GM19023 (cell line): ENCODE measurements around the gene C1QTNF3.
A peak's percentile ranks its signal among the peaks of the same experiment; 100 is the strongest.
"Not testable (repeated sequence)": the region's sequence is repeated elsewhere in the genome, so short reads cannot be mapped to it uniquely, and the experiment has no call there.

Experiments used
- ATAC-seq: cut with Tn5 transposase; IDR thresholded peaks from one replicate; pipeline ENCODE4 v1.9.1; 2021; ENCODE audit warnings: mild to moderate bottlenecking, moderate library complexity; ENCODE audit not compliant: unreplicated experiment

Gene C1QTNF3

DNA sequence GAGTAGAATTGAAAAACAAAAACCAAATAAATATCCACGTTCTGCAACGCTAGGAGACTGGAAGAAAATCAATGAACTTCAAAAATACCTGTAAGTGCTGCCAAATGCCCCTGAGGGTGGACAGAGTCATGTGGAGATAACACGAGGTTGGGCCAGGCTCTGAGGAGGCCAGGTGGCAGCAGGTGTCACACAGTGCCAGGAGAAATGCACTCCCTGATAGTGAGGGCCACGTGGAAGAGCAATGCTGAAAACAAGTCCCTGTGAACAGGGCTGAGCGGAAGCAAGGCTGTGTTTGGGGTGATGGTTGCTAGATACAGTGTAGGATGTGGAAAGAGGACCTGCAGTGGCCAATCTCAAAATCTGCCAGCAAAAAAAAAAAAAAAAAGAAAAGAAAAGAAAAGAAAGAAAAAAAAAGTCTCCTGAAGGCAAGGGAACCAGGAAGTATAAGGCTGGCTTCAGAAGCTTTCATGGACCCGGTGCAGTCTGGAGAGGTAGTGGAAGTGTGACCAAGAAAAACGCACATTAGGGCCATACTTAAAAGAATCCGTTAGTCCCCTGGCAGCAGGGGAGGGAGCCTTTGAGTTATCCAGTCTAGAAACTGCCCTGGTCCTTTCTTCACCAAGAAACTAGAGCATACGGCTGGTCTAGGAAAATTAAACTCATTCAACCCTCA is 16.8 kb downstream of the C1QTNF3 start:
- no peak for ATAC-seq

DNA sequence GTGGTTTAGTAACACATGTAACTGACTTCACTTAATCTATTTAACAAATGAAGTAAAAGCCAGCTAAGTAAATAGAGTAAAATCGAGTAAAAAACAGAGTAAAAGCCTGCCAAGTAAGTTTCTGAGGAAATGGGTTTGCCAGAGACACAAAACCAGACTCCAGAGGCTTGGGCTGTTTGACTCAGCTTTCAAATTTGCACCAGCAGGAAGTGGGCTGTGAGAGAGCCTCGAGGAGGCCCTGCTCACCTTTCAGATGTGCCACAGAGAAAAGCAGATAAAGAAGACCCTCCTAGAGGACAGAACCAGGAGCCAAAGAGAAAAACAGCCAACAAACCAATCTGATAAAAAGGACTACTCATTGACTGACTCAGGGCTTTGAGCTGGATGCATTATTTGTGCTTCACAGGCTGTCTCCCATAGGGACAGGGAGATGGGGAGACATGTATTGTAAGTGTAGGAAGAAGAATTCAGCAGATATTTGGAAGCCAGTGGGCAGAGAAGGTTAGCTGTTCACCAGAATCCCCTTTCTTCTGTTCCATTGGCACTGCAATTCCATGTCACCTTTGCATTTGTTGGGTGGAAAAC is 20.8 kb downstream of the C1QTNF3 start:
- peak; percentile 88 for ATAC-seq

DNA sequence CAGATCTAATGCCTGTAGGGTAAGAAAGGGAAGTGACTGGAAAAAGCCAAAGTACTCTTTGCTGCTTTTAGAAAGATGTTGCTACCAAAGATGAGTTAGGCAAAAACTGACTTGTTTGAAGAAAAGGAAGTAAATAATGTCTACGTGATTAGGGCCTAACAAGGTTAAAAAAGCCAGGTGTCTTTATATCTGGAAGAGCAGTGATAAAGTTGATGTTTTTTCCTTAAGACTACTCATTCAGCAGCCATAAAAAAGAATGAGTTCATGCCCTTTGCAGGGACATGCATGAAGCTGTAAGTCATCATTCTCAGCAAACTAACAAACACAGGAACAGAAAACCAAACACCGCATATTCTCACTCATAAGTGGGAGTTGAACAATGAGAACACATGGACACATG is 21.7 kb downstream of the C1QTNF3 start:
- ATAC-seq: no peak

DNA sequence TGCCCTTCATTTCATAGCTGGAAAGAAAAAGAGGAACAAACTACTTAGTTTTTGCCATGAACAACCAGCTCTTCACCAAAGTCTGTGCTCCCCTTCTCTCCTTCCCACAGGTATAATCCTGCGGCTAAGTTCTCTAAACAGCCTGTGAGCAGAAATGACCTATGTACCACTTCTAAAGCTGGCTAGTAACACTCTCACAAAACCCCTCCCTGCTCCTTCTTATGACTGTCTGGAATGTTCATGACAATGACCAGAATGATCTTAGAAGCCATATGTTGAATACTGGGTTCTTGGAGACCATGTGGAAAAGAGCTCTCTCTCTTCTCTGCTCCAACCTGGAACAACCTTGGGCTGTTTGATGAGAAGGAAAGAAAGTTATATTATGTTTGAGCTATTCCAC is 22.3 kb downstream of the C1QTNF3 start:
- ATAC-seq: no peak

DNA sequence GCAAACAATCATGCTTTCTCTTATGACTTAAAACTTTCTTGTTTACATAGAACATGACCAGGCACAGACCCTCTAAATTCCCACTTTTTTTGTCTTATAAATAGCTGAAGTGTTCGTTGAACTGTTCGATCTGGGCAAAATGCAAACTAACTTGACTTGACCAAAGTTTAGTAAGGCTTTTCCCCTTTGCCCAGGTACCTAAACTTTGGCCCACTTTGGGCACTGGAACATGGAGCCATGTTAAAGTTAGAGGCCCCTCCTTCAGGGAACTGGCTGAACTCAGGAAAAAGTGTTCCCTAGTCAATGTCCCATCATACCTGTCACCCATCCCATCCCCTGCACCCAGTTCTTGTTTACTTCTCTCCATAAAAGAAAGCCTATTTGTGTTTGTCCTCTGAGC is 25.8 kb downstream of the C1QTNF3 start:
- no peak for ATAC-seq

DNA sequence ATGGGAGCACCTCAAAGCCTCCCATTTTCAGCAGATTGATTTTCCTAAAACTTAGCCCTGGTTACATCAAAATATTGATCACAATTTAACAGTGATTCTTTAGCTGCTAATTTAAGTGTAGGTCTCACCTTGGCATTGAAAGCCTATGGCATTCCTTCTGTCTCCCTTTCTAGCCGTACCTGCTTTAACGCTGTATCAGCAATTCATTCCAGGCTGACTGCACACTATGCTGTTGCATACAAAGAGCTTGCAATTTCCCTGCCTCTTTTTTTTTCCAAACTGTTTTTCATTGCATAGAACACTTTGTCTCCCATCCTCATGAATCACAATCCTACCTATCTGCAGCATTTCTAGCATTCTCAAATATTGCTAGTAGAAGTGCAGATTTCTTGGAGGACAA is 26.3 kb downstream of the C1QTNF3 start:
- no peak for ATAC-seq

DNA sequence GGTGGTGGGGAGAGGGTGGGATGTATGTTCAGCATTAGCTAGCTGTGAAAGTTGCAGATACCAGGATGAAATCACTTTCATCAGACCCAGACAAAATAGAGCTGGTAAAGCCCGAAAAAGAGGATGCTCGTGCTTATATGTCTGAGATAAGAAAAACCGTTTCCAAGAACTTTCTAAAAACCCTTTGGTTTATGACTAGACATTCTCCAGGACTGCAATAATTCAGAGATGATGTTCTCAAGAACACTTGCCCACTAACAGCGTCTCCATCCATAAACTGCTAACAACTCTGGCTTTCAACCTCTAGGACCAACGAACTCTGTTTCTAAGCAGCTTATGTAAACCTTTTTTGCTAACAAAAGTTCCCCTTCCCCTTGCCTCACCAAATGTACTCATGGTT is 26.8 kb downstream of the C1QTNF3 start:
- ATAC-seq: no peak

DNA sequence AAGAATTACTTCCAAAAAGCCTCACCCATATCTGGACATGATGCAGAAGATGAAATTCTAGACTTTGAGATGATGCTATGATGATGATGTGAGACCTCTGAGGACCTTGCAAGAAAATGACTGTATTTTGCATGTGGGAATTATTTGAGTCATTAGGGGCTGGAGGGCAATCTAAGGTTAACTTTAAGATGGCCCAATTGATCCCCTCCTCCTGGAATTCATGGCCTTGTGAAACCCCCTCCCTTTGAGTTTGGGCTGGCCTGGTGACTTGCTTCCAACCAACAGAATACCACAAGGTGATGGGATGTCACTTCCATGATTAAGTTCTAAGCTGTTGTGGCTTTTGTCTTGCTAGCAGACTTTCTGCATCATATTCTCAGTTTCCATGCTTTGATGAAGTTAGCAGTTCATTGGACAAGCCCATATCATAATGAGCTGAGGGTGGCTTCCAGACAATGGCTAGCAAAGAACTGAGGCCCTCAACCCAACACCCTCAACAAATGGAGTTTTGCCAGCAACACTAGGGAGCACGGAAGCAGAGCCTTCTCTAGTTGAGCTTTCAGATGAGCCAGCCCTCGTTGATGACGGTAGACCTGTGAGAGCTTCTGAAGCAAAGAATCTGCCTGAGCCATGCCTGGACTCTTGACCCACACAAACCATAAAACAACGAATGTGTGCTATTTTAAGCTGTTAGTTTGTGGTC is 27.7 kb downstream of the C1QTNF3 start:
- ATAC-seq: no peak

DNA sequence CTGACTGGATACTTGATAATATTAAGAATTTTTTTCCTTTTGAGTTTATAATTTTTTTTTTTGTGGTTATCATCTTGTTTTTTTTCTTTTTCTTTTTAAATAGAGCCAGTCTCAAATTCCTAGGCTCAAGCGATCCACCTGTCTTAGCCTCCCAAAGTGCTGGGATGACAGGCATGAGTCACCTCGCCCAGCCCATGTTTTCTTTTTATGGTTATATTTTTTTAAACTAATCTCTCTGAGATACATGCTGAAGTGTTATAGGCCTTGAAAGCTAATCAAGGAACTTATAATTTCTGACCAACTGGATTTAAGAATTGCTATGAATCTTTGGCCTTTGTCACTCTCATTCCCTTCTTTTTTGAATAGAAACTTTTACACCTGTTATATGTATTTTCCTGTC is 28.4 kb downstream of the C1QTNF3 start:
- ATAC-seq: no peak

DNA sequence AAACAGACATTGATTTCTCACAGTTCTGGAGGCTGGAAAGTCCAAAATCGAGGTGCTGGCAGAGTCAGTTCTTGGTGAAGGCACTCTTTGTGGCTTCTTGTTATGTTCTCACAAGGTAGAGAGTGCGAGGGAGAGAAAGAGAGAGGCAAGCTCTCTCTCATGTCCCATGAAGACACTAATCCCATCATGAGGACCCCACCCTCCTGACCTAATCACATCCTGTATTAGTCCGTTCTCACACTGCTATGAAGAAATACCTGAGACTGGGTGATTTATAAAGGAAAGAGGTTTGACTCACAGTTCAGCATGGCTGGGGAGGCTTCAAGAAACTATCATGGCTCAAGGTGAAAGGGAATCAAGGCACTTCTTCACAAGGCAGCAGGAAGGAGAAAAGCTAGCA is 29.5 kb downstream of the C1QTNF3 start:
- ATAC-seq: no peak

DNA sequence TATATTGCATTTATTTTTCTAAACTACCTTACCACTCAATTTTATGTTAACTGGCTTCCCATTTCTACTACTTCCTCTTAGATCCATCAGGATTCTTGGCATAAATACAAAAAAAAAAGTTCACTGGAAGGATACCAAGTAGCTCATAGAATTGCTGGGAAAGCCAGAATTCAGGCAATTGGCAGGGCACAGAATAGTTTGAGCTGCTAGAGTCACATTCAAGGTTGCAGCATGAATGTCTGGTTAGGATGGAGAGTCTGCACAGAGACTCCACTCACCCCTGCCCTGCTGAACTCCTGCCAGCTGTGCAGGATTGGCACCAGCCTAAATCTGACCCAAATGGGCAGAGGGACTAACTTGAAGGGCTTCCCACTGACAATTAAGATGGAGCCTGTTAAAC is 30.2 kb downstream of the C1QTNF3 start:
- ATAC-seq: no peak

DNA sequence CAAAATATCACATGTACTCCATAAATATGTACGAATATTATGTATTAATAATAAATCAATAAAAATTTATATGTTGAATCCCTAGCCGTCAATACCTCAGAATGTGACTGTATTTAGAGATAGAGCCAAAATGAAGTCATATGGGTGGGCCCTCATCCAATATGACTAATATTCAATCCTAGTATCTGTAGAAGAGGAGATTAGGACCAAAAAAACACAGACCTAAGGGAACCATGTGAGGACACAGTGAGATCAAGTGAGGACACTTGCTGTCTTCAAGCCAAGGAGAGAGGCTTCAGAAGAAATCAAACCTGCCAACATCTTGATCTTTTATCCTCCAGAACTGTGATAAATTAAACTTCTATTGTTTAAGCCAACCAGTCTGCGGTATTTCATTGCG is 31.5 kb downstream of the C1QTNF3 start:
- ATAC-seq: no peak

DNA sequence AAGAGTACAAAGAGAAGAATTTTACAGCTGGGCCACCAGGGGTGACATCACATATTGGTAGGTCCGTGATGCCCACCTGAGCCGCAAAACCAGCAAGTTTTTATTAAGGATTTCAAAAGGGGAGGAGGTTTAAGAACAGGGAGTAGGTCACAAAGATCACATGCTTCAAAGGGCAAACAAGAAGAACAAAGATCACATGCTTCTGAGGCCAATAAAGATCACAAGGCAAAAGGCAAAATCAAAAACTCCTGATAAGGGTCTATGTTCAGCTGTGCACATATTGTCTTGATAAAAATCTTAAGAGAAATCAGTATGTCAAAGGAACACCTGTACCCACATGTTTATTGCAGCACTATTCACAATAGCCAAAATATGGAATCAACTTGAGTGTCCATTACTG is 32.9 kb downstream of the C1QTNF3 start:
- ATAC-seq: not testable (repeated sequence)

DNA sequence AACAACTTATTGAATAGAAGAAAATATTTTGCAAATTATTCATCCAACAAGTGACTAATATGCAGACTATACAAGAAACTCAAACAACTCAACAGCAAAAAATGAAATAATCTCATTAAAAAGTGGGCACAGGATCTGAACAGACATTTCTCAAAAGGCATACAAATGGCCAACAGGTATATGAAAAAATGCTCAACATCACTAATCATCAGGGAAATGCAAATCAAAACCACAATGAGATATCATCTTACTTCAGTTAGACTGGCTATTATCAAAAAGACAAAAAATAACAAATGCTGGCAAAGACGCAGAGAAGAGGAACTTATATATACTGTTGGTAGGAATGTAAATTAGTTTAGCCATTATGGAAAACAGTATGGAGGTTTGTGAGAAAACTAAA is 33.4 kb downstream of the C1QTNF3 start:
- ATAC-seq: no peak

DNA sequence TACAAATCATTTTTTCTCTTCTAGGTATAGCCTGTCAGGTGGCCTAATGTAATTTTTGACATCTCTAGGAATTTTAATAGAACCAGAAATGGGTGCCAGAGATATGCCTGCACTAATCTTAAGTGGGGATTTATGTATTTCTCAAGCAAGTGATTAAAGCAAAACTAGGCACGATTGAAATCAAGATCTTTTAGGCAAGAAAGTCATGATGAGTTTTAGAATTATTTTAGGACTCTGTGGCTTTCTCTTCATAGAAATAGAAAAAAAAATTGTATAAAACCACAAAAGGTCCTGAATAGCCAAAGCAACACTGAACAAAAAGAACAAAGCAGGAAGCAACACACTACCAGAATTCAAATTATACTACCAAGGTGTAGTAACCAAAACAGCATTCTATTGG is 34.2 kb downstream of the C1QTNF3 start:
- ATAC-seq: no peak

DNA sequence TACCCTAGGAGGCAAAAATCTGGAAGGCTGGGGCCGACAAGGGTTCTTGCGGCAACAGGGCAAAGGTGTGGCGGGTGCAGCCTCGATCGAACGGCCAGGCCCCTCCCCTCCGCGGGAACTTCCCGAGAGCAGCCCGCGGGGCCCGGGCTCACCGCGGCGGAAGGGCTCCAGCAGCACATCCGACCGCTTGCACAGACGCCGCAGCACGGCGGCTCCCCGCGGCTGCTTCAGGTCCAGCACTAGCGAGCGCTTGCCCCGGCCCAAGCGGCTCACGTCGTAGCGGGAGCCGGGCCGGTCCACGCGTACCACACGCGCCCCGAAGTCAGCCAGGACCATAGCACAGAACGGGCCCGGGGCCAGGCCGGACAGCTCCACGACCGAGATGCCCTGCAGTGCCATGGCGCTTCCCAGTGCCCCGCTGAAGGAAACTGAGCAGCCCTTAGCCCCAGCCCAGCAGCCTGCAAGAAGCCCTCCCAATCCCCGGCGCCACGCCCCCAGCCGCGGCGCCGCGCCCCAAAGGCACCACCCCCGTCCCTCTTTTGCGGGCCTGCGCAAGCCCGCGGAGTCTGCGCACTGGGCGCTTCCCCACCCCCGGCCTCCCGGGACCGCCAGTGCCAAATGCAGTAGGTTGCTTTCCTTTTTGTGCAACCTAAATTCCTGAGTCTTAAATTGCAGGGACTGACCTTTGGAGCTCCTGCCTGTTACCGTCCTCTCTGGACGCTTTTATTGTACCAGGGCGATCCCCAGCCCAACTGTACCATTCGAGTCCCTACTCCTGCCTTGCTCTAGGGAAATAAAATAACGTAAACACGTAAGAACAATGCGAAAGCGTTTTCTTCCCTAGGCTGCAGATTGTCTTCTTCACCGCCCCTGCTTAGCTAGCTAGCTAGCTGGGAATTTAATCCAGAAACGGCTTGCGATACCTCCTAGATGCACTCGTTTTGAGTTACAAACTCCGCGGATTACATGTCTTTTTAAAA is 35.1 kb downstream of the C1QTNF3 start, which contains the start of gene AMACR:
Gene AMACR, minus strand, starts transcription at position 430 of the 980 bp plus-strand sequence. Its CDS starts 31 bp downstream, at position 399.
- ATAC-seq: peak; percentile 95

DNA sequence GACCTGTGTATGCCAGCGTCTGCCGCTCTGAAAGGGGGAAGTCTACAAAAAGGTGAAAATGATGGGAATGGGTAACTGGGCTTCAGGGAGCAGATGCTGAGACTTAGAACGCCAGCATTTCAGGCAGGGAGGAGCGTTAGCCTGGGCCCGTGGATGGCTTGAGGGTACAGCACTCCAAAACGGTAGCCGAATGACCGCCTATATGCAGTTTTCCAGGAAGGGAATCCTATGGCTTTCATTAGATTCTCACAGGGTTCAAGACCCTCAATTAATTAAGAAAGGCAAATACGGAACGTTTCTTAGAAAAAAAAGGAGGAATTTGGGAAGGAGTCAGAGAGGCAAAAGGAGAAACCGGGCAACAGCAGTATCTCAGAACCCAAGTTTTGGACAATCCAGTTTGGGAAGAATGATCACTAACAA is 35.8 kb downstream of the C1QTNF3 start:
- ATAC-seq: no peak

DNA sequence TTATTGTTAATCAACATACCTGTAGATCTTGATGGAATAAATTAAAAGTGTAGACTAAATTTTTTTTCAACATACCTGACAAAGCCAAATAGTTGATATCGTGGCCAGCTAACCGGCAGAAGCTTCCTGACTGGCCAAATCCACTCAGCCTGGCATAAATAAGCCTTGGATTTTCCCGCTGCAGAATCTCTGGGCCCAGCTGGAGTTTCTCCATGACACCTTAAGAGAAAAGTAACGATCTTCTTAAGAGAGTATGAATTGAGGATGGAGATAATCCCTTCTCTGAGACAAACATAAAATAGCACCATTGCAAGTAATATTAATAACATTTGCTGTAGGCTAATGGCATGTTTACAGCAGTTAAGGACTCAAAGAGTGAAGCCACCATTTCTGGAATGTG is 37.3 kb downstream of the C1QTNF3 start:
- ATAC-seq: no peak

DNA sequence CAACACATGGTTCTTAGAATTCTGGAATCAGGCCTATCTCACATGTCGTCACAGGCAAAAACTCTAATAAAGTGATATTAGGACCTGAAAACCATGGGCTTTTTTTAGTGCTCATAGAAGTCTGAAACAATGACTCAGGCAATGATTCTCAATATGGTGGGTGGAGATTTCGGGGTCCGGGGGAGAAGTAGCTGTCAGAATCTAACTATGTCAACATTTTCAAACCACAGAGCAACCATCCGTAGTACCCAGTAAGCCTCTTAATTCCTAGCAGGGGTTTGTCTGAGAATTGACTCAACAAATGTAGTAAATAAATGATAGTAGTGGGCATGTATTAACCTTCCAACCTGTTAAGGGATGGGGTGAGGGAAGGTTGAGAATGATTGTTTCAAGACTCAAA is 37.8 kb downstream of the C1QTNF3 start:
- no peak for ATAC-seq

DNA sequence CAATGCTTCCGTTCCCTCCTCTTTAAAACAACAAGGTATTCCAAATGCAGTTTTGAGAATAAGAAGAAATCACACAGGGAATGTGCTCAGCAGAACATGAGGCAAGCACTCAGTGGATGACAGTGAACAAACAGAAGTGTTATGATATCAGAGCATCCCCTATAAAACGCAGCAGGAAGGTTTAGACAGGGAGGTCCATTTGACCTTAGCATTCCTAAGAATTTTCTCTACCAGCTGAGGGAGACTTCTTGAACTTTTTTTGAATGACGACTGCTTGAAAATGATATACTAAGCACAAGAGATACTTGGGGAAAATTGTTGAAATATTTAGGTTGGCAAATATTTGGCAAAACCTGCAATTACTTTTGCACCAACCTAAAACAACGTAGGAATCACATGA is 39.1 kb downstream of the C1QTNF3 start:
- no peak for ATAC-seq
